Fibroblast of villous mesenchyme (primary cell): ENCODE data around the gene SLC16A6. TPM values are rescaled to one million over a fixed set of nuclear protein-coding genes. Genes with fewer than 3 reads are reported as not detected.

Source experiments
- DNase-seq: peaks from one replicate; pipeline ENCODE4 v3.0.0-alpha.2; 2010; ENCODE audit warnings: low read depth
- H3K4me3 ChIP-seq: 2 replicates; pipeline ENCODE4 v1.5.1; 2011; ENCODE audit warnings: low read depth, mild to moderate bottlenecking, low read length
- total RNA-seq: library from RNA; depleted of rRNA; stranded (reverse); fragments of >200 nt; gene quantifications from 2 replicates; pipeline ENCODE4 v1.2.3, GENCODE V29; 2012
- TF ChIP-seq, protein P1 (sequence below): IDR thresholded peaks from 2 replicates; pipeline ENCODE4 v1.5.1; 2012; ENCODE audit warnings: low read depth, mild to moderate bottlenecking, low read length; ENCODE audit not compliant: insufficient read depth

Gene SLC16A6
- total RNA-seq, 1 donor: 2.2 TPM

- DNase-seq: no peak
- TF ChIP-seq, protein P1, sequence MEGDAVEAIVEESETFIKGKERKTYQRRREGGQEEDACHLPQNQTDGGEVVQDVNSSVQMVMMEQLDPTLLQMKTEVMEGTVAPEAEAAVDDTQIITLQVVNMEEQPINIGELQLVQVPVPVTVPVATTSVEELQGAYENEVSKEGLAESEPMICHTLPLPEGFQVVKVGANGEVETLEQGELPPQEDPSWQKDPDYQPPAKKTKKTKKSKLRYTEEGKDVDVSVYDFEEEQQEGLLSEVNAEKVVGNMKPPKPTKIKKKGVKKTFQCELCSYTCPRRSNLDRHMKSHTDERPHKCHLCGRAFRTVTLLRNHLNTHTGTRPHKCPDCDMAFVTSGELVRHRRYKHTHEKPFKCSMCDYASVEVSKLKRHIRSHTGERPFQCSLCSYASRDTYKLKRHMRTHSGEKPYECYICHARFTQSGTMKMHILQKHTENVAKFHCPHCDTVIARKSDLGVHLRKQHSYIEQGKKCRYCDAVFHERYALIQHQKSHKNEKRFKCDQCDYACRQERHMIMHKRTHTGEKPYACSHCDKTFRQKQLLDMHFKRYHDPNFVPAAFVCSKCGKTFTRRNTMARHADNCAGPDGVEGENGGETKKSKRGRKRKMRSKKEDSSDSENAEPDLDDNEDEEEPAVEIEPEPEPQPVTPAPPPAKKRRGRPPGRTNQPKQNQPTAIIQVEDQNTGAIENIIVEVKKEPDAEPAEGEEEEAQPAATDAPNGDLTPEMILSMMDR: no peak
- H3K4me3 ChIP-seq: no peak overlapping the region
Measured at GRCh38 chr17:68296217-68297191, 5.6 kb upstream of the SLC16A6 start.

- TF ChIP-seq, protein P1: no peak
- no peak overlapping the region for H3K4me3 ChIP-seq
- DNase-seq: no peak
Measured at GRCh38 chr17:68295086-68295485, 4.2 kb upstream of the SLC16A6 start.

DNA sequence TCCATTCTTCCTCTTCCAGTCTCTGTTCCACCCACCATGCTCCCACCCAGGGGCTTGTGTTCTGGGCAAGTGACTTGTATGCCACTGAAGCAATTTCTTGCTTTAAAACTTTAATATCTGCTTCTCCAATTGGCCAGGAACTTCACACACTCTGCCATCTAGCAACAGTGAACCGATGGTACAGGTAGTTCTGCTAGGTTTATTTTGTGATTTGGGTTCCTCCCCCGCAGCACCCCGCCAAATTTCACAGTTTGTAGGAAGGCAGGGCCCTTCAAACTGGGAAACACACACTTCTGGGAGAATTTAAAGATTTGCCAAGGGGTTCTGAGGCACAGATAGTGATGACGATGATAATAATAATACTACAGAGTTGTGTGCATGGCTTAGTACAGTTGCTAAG lies 3.7 kb upstream of the SLC16A6 start:
- no peak for DNase-seq
- H3K4me3 ChIP-seq: no peak overlapping the region
- TF ChIP-seq, protein P1: no peak

- TF ChIP-seq, protein P1: no peak
- no peak overlapping the region for H3K4me3 ChIP-seq
- no peak for DNase-seq
Measured at GRCh38 chr17:68294196-68294555, 3.2 kb upstream of the SLC16A6 start.

DNA sequence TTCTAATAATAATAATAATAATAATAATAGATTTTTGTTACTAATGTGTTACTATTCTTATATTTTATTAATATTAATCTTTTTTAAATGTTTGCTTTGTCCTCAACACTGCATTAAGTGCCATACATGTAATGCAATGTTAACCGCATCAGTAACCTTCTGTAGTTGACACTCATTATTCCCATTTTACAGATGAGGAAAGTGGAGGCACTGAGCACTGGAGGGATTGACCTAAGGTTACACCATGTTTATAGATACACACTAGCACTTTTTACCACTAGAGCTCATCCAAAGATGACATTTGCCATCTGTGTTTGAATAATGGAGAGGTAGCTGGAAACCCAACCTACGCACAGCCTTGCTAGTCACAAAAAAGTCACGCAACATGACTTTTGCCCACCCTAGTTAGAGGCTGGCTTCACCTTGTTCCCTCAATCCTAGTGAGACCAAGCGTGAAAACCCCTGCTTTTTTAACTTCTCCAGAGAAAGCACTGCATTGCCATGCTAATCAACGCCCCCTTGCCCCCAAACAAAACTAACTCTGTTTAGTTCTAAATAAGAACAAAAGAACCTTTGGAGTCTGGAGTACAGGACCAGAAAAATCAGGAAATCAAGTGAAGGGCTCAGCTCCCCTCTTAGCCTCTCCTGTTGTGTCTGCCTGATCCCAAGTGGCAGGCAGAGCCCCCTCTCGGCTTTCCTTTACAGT lies 2.7 kb upstream of the SLC16A6 start:
- no peak for DNase-seq
- TF ChIP-seq, protein P1: no peak
- no peak overlapping the region for H3K4me3 ChIP-seq

GRCh38 chr17:68292689-68293040 lies 1.7 kb upstream of the SLC16A6 start:
- TF ChIP-seq, protein P1: no peak
- H3K4me3 ChIP-seq: no peak overlapping the region
- no peak for DNase-seq
